ENCODE measurements around the gene BMP7.

GRCh38 chr20:57135875-57136274 lies 130.6 kb downstream of the BMP7 start:
- TF ChIP-seq SIN3A (conservative IDR thresholded peaks at IDR 0.05 in 1 of 2, IDR thresholded peaks at IDR 0.05 in 1 of 2; ENCODE audit: low read depth in 1 of 2, low read length in 2 of 2): no peak
- no peak for TF ChIP-seq RAD21 (IDR thresholded peaks at IDR 0.05 in 1 of 2, conservative IDR thresholded peaks at IDR 0.05 in 1 of 2; ENCODE audit: low read depth in 2 of 2, low read length in 2 of 2)
- no peak for TF ChIP-seq RBBP5 (IDR thresholded peaks at IDR 0.05; ENCODE audit: borderline replicate concordance, low read depth, low read length)
- no peak for TF ChIP-seq JUND (IDR thresholded peaks at IDR 0.05; ENCODE audit: low read length)
- TF ChIP-seq EP300 (IDR thresholded peaks at IDR 0.05; ENCODE audit: borderline replicate concordance in 1 of 2, low read depth in 2 of 2, low read length in 2 of 2): no peak
- no peak for TF ChIP-seq JUN (IDR thresholded peaks at IDR 0.05; ENCODE audit: low read depth, low read length)
- no peak for TF ChIP-seq TCF12 (IDR thresholded peaks at IDR 0.05; ENCODE audit: low read depth, low read length)
- TF ChIP-seq SP2 (IDR thresholded peaks at IDR 0.05; ENCODE audit: low read length): no peak
- no peak for TF ChIP-seq POLR2A (IDR thresholded peaks at IDR 0.05; ENCODE audit: control extremely low read depth in 1 of 2, low read depth in 2 of 2, low read length in 2 of 2)
- no peak for TF ChIP-seq CTCF (IDR thresholded peaks at IDR 0.05; ENCODE audit: control extremely low read depth in 1 of 3, insufficient read depth in 1 of 3, low read depth in 1 of 3, low read length in 3 of 3)
- no peak for TF ChIP-seq PHF8 (conservative IDR thresholded peaks at IDR 0.05; ENCODE audit: low read depth, low read length)
- no peak for TF ChIP-seq CBX8 (IDR thresholded peaks at IDR 0.05; ENCODE audit: borderline replicate concordance, low read depth, low read length)

All from H1 (cell line).